ENCODE data around the gene ATRIP. TPM values are rescaled to one million over a fixed set of nuclear protein-coding genes. Genes with fewer than 3 reads are reported as not detected.
"Not testable (repeated sequence)": the region's sequence is repeated elsewhere in the genome, so short reads cannot be mapped to it uniquely, and the experiment has no call there.

The ATRIP gene
- total RNA-seq, 1 donor from 2014 or later = 3.3 TPM

DNA sequence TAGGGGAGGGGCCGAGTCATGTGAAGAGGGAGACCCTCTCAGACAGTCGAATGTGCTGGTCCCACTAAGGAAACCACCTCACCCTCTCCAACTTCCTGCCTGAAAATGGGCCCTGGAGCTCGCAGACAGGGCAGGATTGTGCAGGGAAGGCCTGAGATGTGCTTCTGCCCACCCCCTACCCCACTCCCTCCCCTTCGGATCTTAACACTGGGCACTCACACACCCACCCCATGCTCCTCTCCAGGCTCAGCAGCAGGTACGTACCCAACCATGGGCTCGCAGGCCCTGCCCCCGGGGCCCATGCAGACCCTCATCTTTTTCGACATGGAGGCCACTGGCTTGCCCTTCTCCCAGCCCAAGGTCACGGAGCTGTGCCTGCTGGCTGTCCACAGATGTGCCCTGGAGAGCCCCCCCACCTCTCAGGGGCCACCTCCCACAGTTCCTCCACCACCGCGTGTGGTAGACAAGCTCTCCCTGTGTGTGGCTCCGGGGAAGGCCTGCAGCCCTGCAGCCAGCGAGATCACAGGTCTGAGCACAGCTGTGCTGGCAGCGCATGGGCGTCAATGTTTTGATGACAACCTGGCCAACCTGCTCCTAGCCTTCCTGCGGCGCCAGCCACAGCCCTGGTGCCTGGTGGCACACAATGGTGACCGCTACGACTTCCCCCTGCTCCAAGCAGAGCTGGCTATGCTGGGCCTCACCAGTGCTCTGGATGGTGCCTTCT lies 20.0 kb downstream of the ATRIP start:
- DNase-seq (ENCODE audit: low spot score) = peak; percentile 62
- peak; percentile 3 for ATAC-seq

DNA sequence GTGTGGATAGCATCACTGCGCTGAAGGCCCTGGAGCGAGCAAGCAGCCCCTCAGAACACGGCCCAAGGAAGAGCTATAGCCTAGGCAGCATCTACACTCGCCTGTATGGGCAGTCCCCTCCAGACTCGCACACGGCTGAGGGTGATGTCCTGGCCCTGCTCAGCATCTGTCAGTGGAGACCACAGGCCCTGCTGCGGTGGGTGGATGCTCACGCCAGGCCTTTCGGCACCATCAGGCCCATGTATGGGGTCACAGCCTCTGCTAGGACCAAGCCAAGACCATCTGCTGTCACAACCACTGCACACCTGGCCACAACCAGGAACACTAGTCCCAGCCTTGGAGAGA lies 20.5 kb downstream of the ATRIP start:
- DNase-seq (ENCODE audit: low spot score) (no peak), ATAC-seq (no peak)

DNA sequence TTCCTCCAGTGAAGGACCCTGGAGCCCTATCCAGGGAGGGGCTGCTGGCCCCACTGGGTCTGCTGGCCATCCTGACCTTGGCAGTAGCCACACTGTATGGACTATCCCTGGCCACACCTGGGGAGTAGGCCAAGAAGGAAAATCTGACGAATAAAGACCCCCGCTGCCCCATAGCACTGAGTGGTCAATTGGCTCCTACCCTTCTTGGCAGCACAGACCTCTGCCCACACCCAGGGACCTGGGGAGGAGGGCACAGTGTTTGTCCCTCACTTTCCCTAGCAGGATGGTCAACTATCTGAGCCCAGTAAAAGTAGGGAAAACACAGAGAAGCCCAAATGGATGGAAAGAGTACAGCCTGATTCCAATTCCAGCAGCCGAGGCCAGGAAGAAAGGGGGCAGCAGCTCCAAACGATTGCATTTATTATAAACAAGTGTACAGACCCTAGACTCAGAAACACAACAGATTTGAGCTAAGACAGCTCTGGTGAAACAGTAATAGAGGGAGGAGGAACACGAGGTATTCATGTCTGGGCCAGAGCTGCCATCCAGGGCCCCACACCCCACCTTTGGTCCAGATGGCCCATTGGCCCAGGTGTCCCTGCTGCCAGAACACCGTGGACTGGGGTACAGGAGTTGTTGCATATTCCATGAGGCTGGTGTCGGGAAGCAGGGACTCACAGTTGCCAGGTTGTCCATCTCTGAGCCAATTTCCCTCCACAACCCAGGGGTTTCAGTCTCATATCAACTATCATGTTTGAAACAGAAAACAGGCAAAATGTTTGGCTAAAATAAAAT lies 21.1 kb downstream of the ATRIP start:
- DNase-seq (ENCODE audit: low spot score) (peak; percentile 59), ATAC-seq (no peak)

DNA sequence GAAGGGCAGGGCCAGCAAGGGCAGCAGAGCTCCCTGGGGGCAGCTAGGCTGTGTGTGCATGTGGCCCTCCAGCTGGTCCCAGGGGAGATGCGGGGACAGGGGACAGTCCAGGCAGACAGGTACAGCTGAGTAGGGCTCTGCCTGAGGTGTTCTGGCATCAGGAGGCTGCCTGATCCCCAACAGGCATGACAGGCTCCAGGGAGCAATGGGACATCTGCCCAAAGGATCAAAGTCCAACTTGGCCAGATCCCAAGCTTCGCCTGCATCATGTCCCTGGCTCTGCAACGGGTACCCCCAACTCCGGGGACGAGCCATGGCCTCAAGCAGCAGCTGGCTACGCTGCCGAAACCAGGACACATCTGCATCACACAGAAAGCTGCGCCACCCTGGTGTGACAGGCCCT lies 21.8 kb downstream of the ATRIP start:
- DNase-seq (ENCODE audit: low spot score) = peak; percentile 94
- peak; percentile 41 for ATAC-seq

DNA sequence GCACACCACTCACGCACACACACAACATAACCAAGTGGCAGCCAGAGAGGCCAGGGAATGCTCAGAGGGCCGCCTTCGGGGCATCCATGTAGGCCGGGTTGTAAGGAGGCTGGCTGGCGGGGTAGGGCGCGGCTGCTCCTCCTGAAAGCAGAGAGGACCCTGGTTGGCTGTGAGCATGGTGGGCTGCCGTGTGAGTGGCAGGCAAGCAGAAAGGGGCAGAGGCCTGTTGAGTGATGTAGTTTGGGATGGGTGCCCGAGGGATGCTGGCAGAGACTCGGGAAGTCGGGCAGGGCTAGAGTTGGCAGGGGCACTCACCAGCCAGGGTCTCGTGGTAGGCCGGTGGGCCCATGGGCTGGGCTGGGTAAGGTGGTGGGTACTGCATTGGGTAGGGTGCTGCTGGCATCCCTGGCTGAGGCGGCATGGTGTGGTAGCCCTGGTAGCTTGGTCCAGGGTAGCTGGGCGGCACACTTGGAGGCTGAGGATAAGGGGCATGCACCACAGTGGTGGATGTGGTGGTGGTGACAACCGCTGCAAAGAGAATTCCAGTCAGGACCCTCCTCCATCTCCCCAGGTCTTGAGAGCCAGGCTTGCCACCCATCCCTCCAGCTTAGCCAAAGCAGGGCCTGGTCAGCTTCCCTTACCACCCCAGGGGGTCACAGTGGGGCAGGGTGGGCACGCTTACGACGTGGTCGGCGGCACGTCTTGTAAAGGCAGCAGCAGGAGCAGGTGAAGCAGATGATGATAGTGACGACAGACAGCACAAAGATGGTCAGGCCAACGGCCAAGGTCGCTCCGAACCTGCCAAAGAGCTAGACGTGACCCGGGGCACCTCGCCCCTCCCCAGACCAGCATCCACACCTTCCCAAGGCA lies 22.7 kb downstream of the ATRIP start:
- peak; percentile 52 for DNase-seq (ENCODE audit: low spot score)
- no peak for ATAC-seq

DNA sequence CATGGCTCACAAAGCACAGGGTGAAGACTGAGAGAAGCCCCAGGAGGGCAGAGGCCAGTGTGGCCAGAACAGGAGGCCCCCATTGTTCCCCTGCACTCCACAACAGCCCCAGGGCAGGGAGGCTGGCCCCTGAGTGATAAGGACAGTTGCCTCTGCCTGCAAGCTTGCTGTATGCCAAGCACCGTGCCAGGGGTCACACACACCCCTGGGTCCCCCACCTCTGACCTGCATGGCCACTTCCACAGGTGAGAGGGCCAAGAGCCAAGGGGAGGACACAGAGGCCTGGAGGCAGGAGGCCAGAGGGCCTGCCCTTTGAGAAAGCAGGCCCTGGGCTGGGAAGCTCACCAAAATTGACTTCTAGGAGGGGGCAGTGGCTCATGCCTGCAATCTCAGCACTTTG lies 23.7 kb downstream of the ATRIP start:
- ATAC-seq = peak; percentile 45
- peak; percentile 97 for DNase-seq (ENCODE audit: low spot score)

DNA sequence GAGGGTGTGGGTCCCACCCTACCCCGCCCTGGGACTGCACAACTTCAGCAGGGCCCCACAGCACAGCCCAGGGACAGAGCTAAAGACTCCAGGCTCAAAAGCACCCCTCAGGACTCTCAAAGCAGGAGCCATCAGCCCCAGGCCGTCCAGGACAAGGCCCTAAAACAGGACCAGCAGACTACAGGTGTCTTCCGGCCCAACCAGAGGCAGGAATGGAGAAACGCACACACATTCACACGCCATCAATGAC lies 26.1 kb downstream of the ATRIP start:
- ATAC-seq (peak; percentile 0), DNase-seq (ENCODE audit: low spot score) (no peak)

DNA sequence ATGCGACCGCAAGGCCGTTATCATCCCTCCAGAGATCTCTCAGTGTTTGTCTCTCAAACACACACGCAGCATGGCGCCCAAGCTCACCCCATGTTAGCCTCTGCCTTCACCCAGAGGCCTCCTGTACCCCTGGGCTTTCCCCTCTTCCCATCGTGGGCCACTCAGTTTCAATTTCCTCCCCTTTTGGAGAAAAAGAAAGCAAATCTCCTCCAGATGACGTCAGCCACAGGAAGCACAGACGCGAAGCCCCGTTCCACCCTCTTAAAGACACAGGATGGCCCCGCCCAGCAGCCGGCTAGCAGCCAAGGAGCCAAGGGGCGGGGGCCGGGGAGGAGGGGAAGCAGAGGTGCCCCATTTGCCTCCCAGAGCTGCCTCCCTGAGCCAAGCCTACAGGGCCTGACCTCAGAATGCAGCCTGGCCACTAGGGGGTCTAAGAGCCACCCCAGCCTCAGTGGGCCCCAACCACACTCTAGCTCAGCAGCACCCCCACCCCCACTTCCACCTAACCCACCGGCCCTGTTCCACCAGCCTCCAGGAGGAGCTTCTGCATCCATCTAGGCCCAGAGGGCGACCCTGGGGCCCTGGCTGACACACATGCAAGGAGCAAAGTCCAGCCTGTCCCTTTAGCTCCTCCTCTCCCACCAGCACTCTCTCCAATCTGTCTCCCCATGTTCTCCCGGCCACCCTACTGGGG lies 26.5 kb downstream of the ATRIP start:
- peak; percentile 71 for ATAC-seq

DNA sequence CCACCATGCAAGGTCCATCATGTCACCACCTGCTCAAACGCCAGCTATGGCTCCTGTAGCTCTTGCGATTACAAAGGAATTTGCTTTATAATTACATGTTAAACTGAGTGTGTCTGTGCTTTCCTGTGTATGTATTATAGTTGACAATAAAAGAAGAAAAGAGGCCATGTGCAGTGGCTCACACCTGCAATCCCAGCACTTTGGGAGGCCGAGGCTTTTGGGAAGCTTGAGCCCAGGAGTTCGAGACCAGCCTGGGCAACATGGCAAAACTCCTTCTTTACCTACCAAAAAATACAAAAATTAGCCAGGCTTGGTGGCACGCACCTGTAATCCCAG lies 27.0 kb downstream of the ATRIP start:
- DNase-seq (ENCODE audit: low spot score) (no peak), ATAC-seq (no peak)

More for the DNA sequence above, 26.5 kb downstream of the ATRIP start:
- DNase-seq (ENCODE audit: low spot score) = peak; percentile 95

DNA sequence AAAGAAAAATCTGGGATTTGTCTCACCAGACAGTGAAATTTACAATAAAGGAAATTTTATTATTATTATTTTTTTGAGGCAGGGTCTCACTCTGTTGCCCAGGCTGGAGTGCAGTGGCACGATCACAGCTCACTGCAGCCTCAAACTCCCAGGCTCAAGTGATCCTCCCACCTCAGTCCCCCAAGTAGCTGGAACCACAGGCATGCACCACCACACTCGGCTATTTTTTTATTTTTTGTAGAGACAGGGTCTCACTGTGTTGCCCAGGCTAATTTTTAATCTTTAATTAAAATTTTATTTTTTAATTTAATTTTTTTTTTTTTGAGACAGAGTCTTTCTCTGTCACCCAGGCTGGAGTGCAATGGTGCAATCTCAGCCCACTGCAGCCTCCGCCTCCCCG lies 27.5 kb downstream of the ATRIP start:
- ATAC-seq; DNase-seq (ENCODE audit: low spot score): not testable (repeated sequence)

DNA sequence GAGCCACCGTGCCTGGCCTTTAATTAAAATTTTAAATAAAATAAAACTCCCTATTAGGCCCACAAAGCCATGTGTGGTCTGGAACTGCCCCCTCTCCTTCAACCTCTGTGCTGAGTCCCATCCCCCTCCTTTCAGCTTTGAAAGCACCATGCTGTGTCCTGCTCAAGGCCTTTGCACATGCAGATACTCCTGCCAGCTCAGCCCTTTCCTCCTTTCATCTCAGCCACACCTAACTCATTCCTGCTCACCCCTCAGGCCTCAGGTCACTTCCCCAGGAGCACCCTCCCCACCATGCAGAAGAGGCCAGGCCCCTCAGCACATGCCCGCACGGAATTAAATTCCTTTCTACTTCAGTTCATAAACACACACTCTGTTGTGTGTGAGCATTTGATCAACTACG lies 28.1 kb downstream of the ATRIP start:
- DNase-seq (ENCODE audit: low spot score) = no peak
- no peak for ATAC-seq

DNA sequence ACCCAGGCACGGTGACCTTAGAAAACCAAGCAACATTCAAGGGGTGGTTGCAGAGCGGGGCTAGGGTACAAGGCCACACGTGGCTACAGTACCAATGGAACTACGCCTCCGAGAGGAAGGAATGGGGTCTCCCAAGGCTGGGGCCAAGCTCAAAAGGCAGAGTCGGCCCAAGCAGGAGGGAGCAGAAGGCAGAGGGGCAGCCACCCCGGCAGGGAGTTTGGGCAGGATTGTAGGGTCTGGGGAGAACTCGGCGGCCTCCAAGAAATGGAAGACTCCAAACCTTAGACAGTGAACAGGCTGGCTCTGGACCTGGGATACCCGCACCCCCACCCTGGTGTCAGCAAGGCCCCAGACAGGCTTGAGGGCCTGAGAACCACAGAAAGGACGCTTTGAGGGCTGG lies 28.7 kb downstream of the ATRIP start:
- ATAC-seq (no peak), DNase-seq (ENCODE audit: low spot score) (no peak)

DNA sequence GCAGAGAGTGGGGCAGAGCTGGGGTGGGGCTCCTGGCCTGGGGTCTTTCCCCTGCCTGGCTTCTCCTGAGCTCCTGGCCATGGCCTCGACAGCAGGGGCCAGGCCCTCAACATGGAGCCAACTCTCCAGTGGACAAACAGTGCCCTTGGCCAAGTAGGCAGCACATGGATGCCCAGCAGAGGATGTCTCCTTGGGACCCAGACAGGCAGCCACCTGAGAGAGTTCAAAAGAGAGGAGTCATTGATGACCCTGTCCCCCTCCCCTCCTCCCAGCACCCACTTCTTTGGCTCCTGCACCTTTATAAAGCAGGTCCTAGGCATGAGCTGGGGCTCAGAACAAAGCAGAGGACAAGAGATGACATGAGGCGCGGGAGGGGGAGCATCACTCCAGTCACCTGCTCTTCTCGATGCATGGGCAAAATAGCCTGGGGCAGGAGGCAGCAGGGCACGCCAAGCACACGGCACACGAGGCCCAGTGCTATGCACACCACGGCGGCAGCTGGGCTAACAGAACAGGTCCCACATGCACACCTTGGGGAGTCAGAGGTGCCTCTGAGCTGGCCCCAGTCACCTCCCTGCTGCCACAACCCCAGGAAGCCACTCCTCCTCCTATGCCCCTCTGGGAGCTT lies 30.0 kb downstream of the ATRIP start:
- DNase-seq (ENCODE audit: low spot score) = no peak
- ATAC-seq = no peak

DNA sequence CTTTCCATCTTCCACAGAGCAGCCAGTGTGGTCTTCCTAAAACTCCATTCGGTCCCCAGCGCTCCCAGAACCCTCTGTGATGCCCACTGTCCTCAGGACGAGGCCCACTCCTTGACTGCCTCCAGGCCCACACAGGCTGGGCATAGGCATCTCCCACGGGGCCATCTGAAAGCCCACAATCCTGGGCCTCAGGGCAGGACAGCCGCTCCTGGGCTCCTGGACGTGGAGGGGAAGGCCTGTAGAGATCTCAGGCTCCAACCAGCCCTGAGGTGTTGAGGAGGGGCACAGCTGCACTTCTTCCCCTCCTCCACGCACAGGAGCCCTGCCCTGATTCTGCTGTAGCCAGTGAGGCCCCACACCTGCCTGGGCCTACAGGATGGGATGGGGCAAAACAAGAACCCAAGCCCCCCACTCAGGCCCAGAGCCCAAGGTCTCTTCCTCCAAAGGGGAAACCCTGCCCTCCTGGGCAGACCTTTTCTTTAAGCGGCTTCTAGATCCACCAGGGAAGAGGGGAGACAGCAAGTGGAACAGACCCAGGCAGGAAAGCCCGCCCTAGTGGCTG lies 31.5 kb downstream of the ATRIP start:
- DNase-seq (ENCODE audit: low spot score) = no peak

DNA sequence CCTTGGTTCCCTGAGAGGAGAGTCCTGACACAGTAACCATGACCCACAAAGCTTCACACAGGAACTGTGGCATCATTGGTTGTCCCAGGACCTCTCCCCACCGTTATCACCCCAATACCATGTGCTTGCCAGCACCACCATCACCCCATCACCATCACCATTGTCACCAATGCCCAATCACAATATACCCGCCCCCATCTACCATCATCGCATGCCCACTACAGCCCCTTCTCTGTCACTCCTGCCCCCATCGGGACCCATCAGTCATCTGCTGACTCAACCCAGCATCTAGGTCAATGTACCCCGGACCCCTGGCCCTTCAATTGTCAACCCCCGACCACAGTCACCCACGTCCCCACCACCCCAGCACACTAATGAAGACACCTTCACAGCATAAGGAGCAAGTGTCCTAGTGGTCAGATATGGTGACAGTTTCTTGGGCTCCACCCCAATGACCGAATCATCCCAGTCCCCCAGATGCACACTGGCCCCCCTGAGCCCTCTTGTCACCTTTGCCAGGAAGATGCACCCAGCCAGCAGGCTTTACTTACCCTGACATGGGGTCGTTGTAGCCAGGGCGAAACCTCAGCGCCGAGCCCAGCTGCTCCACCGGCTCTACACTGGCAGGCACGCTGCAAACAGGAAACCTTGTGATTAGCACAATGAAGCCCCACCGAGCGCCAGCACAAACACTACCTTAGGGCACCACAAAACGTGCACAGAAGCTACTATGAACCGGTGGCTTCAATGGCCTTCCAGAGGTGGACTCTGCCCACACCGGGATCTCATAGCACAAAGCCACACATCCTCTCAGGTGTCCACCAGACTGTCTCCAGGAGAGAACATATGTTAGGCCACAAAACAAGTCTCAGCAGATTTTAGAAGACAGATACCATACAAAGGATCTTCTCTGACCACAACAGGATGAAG lies 32.4 kb downstream of the ATRIP start:
- no peak for DNase-seq (ENCODE audit: low spot score)
- ATAC-seq = no peak

More for the DNA sequence above, 31.5 kb downstream of the ATRIP start:
- ATAC-seq = no peak

DNA sequence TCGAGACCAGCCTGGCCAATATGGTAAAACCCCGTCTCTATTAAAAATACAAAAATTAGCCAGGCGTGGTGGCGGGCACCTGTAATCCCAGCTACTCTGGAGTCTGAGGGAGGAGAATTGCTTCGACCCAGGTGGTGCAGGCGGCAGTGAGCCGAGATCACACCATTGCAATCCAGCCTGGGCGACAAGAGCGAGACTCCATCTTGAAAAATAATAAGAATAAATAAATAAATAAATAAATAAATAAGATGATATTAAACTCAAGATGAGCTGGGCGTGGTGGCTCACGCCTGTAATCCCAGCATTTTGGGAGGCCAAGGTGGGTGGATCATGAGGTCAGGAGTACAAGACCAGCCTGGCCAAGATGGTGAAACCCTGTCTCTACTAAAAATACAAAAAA lies 34.4 kb downstream of the ATRIP start:
- not testable (repeated sequence) for ATAC-seq; DNase-seq (ENCODE audit: low spot score)

DNA sequence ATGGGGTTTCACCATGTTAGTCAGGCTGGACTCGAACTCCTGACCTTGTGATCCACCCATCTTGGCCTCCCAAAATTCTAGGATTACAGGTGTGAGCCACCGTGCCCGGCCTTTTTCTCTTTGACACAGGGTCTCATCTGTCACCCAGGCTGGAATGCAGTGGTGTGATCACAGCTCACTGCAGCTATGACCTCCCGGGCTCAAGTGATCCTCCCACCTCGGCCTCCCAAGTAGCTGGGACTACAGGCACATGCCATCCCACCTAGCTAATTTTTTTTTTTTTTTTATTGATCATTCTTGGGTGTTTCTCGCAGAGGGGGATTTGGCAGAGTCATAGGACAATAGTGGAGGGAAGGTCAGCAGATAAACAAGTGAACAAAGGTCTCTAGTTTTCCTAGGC lies 36.3 kb downstream of the ATRIP start:
- not testable (repeated sequence) for ATAC-seq; DNase-seq (ENCODE audit: low spot score)

DNA sequence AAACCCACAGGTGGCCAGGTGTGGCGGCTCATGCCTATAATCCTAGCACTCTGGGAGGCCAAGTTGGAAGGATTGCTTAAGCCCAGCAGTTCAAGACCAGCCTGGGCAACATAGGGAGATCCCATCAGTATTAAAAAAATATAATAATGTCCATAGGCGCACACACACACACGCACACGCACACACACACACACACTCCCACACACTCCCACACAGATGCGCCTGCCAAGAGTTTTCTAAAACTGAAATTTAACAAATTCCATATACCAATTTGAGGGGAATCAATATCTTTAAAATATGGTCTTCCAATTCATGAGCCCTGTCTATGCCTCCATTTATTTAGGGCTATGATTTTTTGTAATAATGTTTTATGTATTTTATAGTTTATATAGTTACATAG lies 40.4 kb downstream of the ATRIP start:
- no peak for ATAC-seq
- no peak for DNase-seq (ENCODE audit: low spot score)

DNA sequence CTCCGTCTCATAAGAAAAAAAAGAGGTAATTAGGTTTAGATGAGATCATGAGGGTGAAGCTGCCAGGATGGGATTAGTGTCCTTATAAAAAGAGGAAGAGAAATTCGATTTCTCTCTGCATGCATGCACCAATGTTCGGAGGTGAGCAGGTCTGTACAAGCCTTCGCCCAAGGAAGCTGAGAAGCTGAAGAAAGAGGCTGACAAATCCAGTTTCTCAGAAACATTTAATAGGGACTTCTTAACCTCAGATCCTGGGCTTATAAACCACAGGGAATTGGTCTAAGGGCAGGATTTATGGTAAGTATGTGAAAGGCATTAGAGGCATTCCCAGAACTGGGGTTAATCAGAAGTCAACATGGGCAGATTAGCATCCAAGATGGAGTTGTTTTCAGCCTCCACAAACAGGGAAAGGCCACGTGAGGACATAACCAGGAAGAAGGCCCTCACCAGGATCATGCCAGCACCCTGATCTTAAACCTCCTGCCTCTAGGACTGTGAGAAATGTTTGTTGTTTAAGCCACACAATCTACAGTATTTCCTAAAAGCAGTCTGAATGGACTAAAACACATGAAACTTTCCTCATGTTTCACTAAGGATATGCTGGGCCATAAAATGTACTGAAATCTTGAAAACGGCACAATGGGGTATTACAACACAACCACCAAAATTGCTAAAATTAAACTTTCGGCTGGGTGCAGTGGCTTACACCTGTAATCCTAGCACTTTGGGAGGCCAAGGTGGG lies 46.1 kb downstream of the ATRIP start:
- DNase-seq (ENCODE audit: low spot score) = no peak
- no peak for ATAC-seq
